Endothelial cell of umbilical vein (primary cell): ENCODE results near the gene RNF183. TPM values are rescaled to one million over a fixed set of nuclear protein-coding genes. Genes with fewer than 3 reads are reported as not detected.

Experiments used
- BruUV-seq: library from RNA; stranded (reverse); fragments of 400-500 nt; replicated peaks from 2 replicates; lab custom pipeline; 2021; lab: Mats Ljungman, UMichigan
- CTCF ChIA-PET: fragments of 300-600, 350-600 bp; sonication (Branson Sonifier 250); formaldehyde crosslinking; loops from one replicate; lab custom pipeline; 2021; ENCODE audit warnings: antibody characterized with exemption, inconsistent platforms; lab: Charles Lee
- POLR2A ChIA-PET: fragments of 300-600, 350-600 bp; sonication (Branson Sonifier 250); formaldehyde crosslinking; loops from one replicate; lab custom pipeline; 2021; ENCODE audit warnings: antibody characterized with exemption, inconsistent platforms; lab: Charles Lee
- DNase-seq: peaks from one replicate; pipeline ENCODE4 v3.0.0-alpha.2; 2011; ENCODE audit warnings: low read depth, low spot score
- FAIRE-seq: peaks from 2 replicates; lab custom pipeline; 2011; peaks lifted over from hg19 to GRCh38; lab: Jason Lieb, UNC
- H2AFZ ChIP-seq: 2 replicates; pipeline ENCODE4 v1.6.0; 2012; ENCODE audit warnings: low read depth, low read length, control low read depth, inconsistent platforms
- H3K27ac ChIP-seq: 2 replicates; pipeline ENCODE4 v1.5.1; 2011; ENCODE audit warnings: low read depth, mild to moderate bottlenecking, control low read depth, low read length, moderate library complexity; ENCODE audit not compliant: insufficient read depth
- H3K27me3 ChIP-seq, 2 experiments: 2 replicates each; pipeline versions ENCODE4 v1.6.0 to v1.6.1; 2011; ENCODE audit warnings: low read length in 2 of 2, mixed read lengths in 1 of 2; ENCODE audit not compliant: control insufficient read depth in 2 of 2, insufficient read depth in 2 of 2
- H3K36me3 ChIP-seq, 2 experiments: 2 replicates in 1 of 2; 3 replicates in 1 of 2; pipeline ENCODE4 v1.5.1; 2011; ENCODE audit warnings: low read length in 2 of 2, mild to moderate bottlenecking in 1 of 2, moderate library complexity in 1 of 2; ENCODE audit not compliant: control insufficient read depth in 2 of 2, insufficient read depth in 2 of 2; ENCODE audit errors: extremely low read depth in 1 of 2
- H3K4me1 ChIP-seq: 3 replicates; pipeline ENCODE4 v1.5.1; 2011; ENCODE audit warnings: mild to moderate bottlenecking, low read length; ENCODE audit not compliant: control insufficient read depth, insufficient read depth; ENCODE audit errors: extremely low read depth
- H3K4me2 ChIP-seq: 2 replicates; pipeline ENCODE4 v1.6.1; 2011; ENCODE audit warnings: low read length, control low read depth, mixed read lengths; ENCODE audit not compliant: insufficient read depth
- H3K4me3 ChIP-seq, 3 experiments: fragments of 200-600 bp in 1 of 3; sonication (generic), shearing (Covaris generic) in 1 of 3; replicated peaks in 1 of 3; 2 replicates each; pipeline ENCODE4 v1.5.1; 2011 to 2016; ENCODE audit warnings: control low read depth in 3 of 3, low read length in 3 of 3, mild to moderate bottlenecking in 2 of 3, inconsistent platforms in 1 of 3, low read depth in 1 of 3, moderate library complexity in 1 of 3; ENCODE audit not compliant: insufficient read depth in 1 of 3
- H3K79me2 ChIP-seq: 2 replicates; pipeline ENCODE4 v1.6.0; 2012; ENCODE audit warnings: low read length, inconsistent platforms; ENCODE audit not compliant: control insufficient read depth, insufficient read depth
- H3K9ac ChIP-seq: replicated peaks from 2 replicates; pipeline ENCODE3; 2011; ENCODE audit warnings: low read length, control low read depth; ENCODE audit not compliant: insufficient read depth; ENCODE audit errors: extremely low read depth
- H3K9me1 ChIP-seq: replicated peaks from 3 replicates; pipeline ENCODE4 v1.6.0; 2011; ENCODE audit warnings: mild to moderate bottlenecking, low read length; ENCODE audit not compliant: control insufficient read depth, insufficient read depth; ENCODE audit errors: extremely low read depth
- H3K9me3 ChIP-seq: replicated peaks from 2 replicates; pipeline ENCODE4 v1.5.1; 2012; ENCODE audit warnings: low read length, inconsistent platforms; ENCODE audit not compliant: control insufficient read depth, insufficient read depth
- H4K20me1 ChIP-seq: replicated peaks from 2 replicates; pipeline ENCODE3; 2011; ENCODE audit warnings: mild to moderate bottlenecking, low read length; ENCODE audit not compliant: control insufficient read depth, insufficient read depth; ENCODE audit errors: extremely low read depth
- EZH2 ChIP-seq: IDR thresholded peaks from 2 replicates; pipeline ENCODE4 v1.6.1; 2012; ENCODE audit warnings: borderline replicate concordance, low read depth, mild to moderate bottlenecking, moderate library complexity, low read length, inconsistent platforms; ENCODE audit not compliant: severe bottlenecking
- FOS ChIP-seq: IDR thresholded peaks from 2 replicates; pipeline ENCODE4 v1.6.1; 2011; ENCODE audit warnings: mild to moderate bottlenecking, low read length, moderate library complexity, borderline replicate concordance; ENCODE audit not compliant: insufficient read depth
- GATA2 ChIP-seq: IDR thresholded peaks from 2 replicates; pipeline ENCODE4 v1.7.0; 2011; ENCODE audit warnings: low read depth, mild to moderate bottlenecking, moderate library complexity, mixed read lengths, low read length; ENCODE audit not compliant: insufficient read length, insufficient read depth
- JUN ChIP-seq: IDR thresholded peaks from 2 replicates; pipeline ENCODE4 v1.6.1; 2011; ENCODE audit warnings: borderline replicate concordance, low read depth; ENCODE audit not compliant: insufficient read length, insufficient read depth
- MYC ChIP-seq: IDR thresholded peaks from one replicate; pipeline ENCODE4 v1.6.1; 2011; ENCODE audit warnings: mild to moderate bottlenecking, low read depth, low read length
- POLR2A ChIP-seq: IDR thresholded peaks from 2 replicates; pipeline ENCODE4 v1.6.1; 2012; ENCODE audit warnings: low read depth, mild to moderate bottlenecking, control low read depth, low read length
- POLR2AphosphoS5 ChIP-seq: IDR thresholded peaks from 2 replicates; pipeline ENCODE4 v1.6.1; 2012; ENCODE audit warnings: low read depth, mild to moderate bottlenecking, control low read depth, low read length, moderate library complexity; ENCODE audit not compliant: insufficient read depth
- dilution Hi-C: fragments of 300-500 bp; cut with MboI; formaldehyde crosslinking; loops from one replicate; pipeline ENCODE4 v1.15.0; 2019; ENCODE audit warnings: low sequenced_read_pairs; ENCODE audit not compliant: extremely low pct_ligation_motif_present
- intact Hi-C: fragments of 100-400 bp; cut with micrococcal nuclease; formaldehyde crosslinking; loops from one replicate; pipeline ENCODE4 v1.10.0; 2022
- polyA plus RNA-seq, 4 experiments: library from polyadenylated mRNA; depleted of rRNA in 3 of 4; stranded (reverse) in 3 of 4; unstranded in 1 of 4; fragments of >200 nt; gene quantifications; 2 replicates each; pipeline versions ENCODE4 v1.2.1 to v1.2.3, GENCODE V29; 2011 to 2012; ENCODE audit warnings: missing spikeins in 1 of 4
- total RNA-seq: library from RNA; stranded (reverse); gene quantifications from 2 replicates; pipeline ENCODE4 v1.2.3, GENCODE V29; 2021
- TF ChIP-seq, protein P1 (sequence below): IDR thresholded peaks from 2 replicates; pipeline ENCODE4 v1.6.1; 2011; ENCODE audit not compliant: insufficient read depth, insufficient read length
- TF ChIP-seq, protein P2 (sequence below), 2 donors: IDR thresholded peaks; 1 replicate in 1 of 2; 2 replicates in 1 of 2; pipeline ENCODE4 v1.5.1; 2011; ENCODE audit warnings: low read length in 2 of 2, mild to moderate bottlenecking in 2 of 2, moderate library complexity in 2 of 2, control low read depth in 1 of 2, inconsistent platforms in 1 of 2, low read depth in 1 of 2; ENCODE audit not compliant: insufficient read depth in 1 of 2; ENCODE audit errors: extremely low read depth in 1 of 2

RNF183 gene
- total and polyA plus RNA-seq, 2 donors (not counting 3 experiments of a cell fraction or from before 2014, with no cell fraction given) = not detected

DNA sequence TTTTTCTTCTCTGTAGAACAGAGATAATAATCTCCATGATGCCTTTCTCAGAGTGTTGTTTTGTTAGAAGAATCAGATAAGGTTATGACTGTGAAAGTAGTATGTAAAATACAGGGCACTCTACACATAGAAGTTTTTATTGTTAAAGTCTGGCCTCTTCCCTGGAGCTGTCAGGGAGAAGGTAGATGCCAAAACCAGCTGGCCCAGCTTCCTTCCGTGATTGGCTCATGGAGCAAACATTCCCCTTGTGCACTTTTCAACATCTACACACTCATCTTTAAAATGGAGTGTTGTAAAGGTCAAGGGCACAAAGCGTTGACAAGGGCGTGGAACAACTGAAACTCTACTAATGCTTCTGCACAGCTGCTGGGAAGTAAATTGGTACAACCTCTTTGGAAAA is 7.4 kb upstream of the RNF183 start:
- H4K20me1 ChIP-seq = no peaks in the 10 kb centered on the region
- no peak overlapping the region for H3K9ac ChIP-seq
- DNase-seq (peak; percentile 10), FAIRE-seq (no peak)
- intact Hi-C loops (no loop called here), dilution Hi-C loops (no loop called here)
- ChIA-PET POLR2A (no interaction called here), CTCF (interaction anchor here (0.8 to 4.2 kb wide), 6 partner anchors 91 to 772 kb away, joined by 3 to 14 read pairs (median 6); partner anchors contain the start of gene ALAD)
- H2AFZ ChIP-seq = no peak overlapping the region
- H3K27me3 ChIP-seq = no peaks in the 10 kb centered on the region
- H3K27ac ChIP-seq = no peak overlapping the region
- no peaks in the 10 kb centered on the region for H3K9me1 ChIP-seq
- no peak overlapping the region for H3K4me2 ChIP-seq
- no peaks in the 10 kb centered on the region for H3K79me2 ChIP-seq
- H3K9me3 ChIP-seq = no peaks in the 10 kb centered on the region
- no TSS peak for BruUV-seq
- H3K4me3 ChIP-seq = no peak overlapping the region
- no peak for TF ChIP-seq JUN
- no peak for TF ChIP-seq POLR2AphosphoS5
- no peak for TF ChIP-seq POLR2A
- TF ChIP-seq MYC = no peak
- no peak for TF ChIP-seq FOS
- H3K36me3 ChIP-seq = no peaks in the 10 kb centered on the region
- H3K4me1 ChIP-seq = no peaks in the 10 kb centered on the region

GRCh38 chr9:113309204-113309813 is 6.1 kb upstream of the RNF183 start:
- BruUV-seq = no TSS peak
- TF ChIP-seq, protein P1, sequence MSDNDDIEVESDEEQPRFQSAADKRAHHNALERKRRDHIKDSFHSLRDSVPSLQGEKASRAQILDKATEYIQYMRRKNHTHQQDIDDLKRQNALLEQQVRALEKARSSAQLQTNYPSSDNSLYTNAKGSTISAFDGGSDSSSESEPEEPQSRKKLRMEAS = no peak
- no peak for TF ChIP-seq POLR2AphosphoS5
- TF ChIP-seq, protein P2, sequence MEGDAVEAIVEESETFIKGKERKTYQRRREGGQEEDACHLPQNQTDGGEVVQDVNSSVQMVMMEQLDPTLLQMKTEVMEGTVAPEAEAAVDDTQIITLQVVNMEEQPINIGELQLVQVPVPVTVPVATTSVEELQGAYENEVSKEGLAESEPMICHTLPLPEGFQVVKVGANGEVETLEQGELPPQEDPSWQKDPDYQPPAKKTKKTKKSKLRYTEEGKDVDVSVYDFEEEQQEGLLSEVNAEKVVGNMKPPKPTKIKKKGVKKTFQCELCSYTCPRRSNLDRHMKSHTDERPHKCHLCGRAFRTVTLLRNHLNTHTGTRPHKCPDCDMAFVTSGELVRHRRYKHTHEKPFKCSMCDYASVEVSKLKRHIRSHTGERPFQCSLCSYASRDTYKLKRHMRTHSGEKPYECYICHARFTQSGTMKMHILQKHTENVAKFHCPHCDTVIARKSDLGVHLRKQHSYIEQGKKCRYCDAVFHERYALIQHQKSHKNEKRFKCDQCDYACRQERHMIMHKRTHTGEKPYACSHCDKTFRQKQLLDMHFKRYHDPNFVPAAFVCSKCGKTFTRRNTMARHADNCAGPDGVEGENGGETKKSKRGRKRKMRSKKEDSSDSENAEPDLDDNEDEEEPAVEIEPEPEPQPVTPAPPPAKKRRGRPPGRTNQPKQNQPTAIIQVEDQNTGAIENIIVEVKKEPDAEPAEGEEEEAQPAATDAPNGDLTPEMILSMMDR (IDR thresholded peaks at IDR 0.05; ENCODE audit: extremely low read depth in 1 of 2, insufficient read depth in 1 of 2, low read depth in 1 of 2, low read length in 2 of 2) = peak; percentile 41 to 53
- no peak for TF ChIP-seq POLR2A
- TF ChIP-seq GATA2 = no peak
- TF ChIP-seq EZH2 = no peak
- no peak for TF ChIP-seq FOS
- no peak for TF ChIP-seq JUN
- H3K9ac ChIP-seq = no peak overlapping the region
- POLR2A ChIA-PET = no interaction called here
- no peaks in the 10 kb centered on the region for H4K20me1 ChIP-seq
- no peak overlapping the region for H3K4me3 ChIP-seq
- H3K4me2 ChIP-seq = no peak overlapping the region
- no peak overlapping the region for H2AFZ ChIP-seq
- no peaks in the 10 kb centered on the region for H3K27me3 ChIP-seq
- H3K36me3 ChIP-seq = no peaks in the 10 kb centered on the region
- no peak overlapping the region for H3K27ac ChIP-seq
- DNase-seq = peak; percentile 55
- H3K79me2 ChIP-seq = no peaks in the 10 kb centered on the region
- no peaks in the 10 kb centered on the region for H3K4me1 ChIP-seq
- dilution Hi-C loops (no loop called here), intact Hi-C loops (loop anchor here (1.0 to 2.0 kb wide), 4 partner anchors 92 to 349 kb away; partner anchors contain the start of gene ALAD)
- FAIRE-seq = peak; percentile 55
- no peaks in the 10 kb centered on the region for H3K9me3 ChIP-seq
- H3K9me1 ChIP-seq = no peaks in the 10 kb centered on the region
- CTCF ChIA-PET = interaction anchor here (3.1 to 4.2 kb wide), 2 partner anchors 96 to 349 kb away, joined by 14 read pairs; no protein-coding TSS in a partner anchor
